OCI-LY7 (cell line): ENCODE data around the gene DROSHA.

Source experiments
- EZH2phosphoT487 ChIP-seq: fragments of 200-600 bp; sonication (generic); IDR thresholded peaks from 2 replicates; pipeline ENCODE4 v1.6.1; 2018; ENCODE audit warnings: low read depth, borderline replicate concordance, mild to moderate bottlenecking, mixed run types, antibody characterized with exemption, low read length, moderate library complexity, mixed read lengths
- TF ChIP-seq, protein P1 (sequence below): fragments of 200-600 bp; sonication (generic); conservative IDR thresholded peaks from 2 replicates; pipeline ENCODE4 v1.5.1; 2014; ENCODE audit warnings: mild to moderate bottlenecking, antibody characterized with exemption, low read length, moderate library complexity, mixed read lengths

DNA sequence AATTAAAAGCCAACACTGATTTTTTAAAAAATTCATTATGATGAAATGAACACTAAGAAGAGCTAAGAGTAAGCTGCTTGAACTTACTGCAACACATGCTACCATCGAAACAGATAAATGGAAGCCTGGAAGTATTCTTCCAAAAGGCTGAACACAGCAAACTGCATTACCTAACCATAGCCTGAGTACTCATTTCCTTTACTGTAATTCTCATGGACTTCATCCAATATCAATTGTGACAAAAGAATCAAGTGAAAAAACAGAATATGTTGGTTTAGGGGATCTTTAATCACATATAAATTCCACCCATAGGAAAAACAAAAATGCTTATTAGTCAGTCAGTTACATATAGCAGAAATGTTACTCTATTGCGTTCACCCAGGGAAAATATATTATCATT, 68.5 kb downstream of the DROSHA start:
- TF ChIP-seq EZH2phosphoT487, result no peak
- TF ChIP-seq, protein P1, sequence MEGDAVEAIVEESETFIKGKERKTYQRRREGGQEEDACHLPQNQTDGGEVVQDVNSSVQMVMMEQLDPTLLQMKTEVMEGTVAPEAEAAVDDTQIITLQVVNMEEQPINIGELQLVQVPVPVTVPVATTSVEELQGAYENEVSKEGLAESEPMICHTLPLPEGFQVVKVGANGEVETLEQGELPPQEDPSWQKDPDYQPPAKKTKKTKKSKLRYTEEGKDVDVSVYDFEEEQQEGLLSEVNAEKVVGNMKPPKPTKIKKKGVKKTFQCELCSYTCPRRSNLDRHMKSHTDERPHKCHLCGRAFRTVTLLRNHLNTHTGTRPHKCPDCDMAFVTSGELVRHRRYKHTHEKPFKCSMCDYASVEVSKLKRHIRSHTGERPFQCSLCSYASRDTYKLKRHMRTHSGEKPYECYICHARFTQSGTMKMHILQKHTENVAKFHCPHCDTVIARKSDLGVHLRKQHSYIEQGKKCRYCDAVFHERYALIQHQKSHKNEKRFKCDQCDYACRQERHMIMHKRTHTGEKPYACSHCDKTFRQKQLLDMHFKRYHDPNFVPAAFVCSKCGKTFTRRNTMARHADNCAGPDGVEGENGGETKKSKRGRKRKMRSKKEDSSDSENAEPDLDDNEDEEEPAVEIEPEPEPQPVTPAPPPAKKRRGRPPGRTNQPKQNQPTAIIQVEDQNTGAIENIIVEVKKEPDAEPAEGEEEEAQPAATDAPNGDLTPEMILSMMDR, result no peak
